Adrenal gland (tissue), 5 donors: ENCODE data around the gene LRP1B.

Experiments used
- CTCF ChIP-seq, 6 experiments: fragments of 450-650 bp in 4 of 6; fragments of 200-600 bp in 2 of 6; sonication (generic) in 1 of 6; IDR thresholded peaks; 1 replicate in 5 of 6; 2 replicates in 1 of 6; pipeline versions ENCODE4 v1.5.1 to v1.8.0; 2016 to 2021; ENCODE audit warnings: antibody characterized with exemption in 6 of 6, mild to moderate bottlenecking in 2 of 6, moderate library complexity in 1 of 6
- POLR2A ChIP-seq, 2 donors: fragments of 450-650 bp; IDR thresholded peaks; one replicate each; pipeline ENCODE4 v1.6.1; 2017; ENCODE audit warnings: antibody characterized with exemption in 2 of 2, mild to moderate bottlenecking in 2 of 2, moderate library complexity in 1 of 2
- donor health status: DM: no; HTN: no; CAD: no.

- TF ChIP-seq CTCF (IDR thresholded peaks at IDR 0.05) (no peak), POLR2A (IDR thresholded peaks at IDR 0.05) (no peak)
Measured at GRCh38 chr2:141316103-141316502, 814.7 kb downstream of the LRP1B start.
